Sigmoid colon (tissue), 7 donors: ENCODE measurements around the gene MCTP1. TPM values are rescaled to one million over a fixed set of nuclear protein-coding genes. Genes with fewer than 3 reads are reported as not detected.

Experiments
- DNase-seq: peaks from one replicate; pipeline ENCODE4 v3.0.0-alpha.2; 2019
- H3K27ac ChIP-seq, 4 donors: fragments of 200-600 bp; sonication (generic); one replicate each; pipeline ENCODE4 v1.5.1; 2016 to 2019; ENCODE audit warnings: mild to moderate bottlenecking in 1 of 4
- H3K27me3 ChIP-seq, 3 donors: fragments of 200-600 bp; sonication (generic); one replicate each; pipeline ENCODE4 v1.5.1; 2019; ENCODE audit warnings: mild to moderate bottlenecking in 1 of 3
- H3K36me3 ChIP-seq, 4 donors: fragments of 200-600 bp; sonication (generic); one replicate each; pipeline ENCODE4 v1.5.1; 2016 to 2019
- H3K4me1 ChIP-seq, 4 donors: fragments of 200-600 bp; sonication (generic); one replicate each; pipeline ENCODE4 v1.5.1; 2017 to 2019
- H3K4me3 ChIP-seq, 4 donors: fragments of 200-600 bp; sonication (generic); one replicate each; pipeline ENCODE4 v1.5.1; 2017 to 2019; ENCODE audit warnings: mild to moderate bottlenecking in 2 of 4, moderate library complexity in 1 of 4
- H3K9me3 ChIP-seq, 4 donors: fragments of 200-600 bp in 3 of 4; sonication (generic) in 3 of 4; one replicate each; pipeline versions ENCODE4 v1.5.1 to v1.6.1; 2013 to 2019
- CTCF ChIP-seq, 4 experiments: fragments of 450-650 bp in 3 of 4; fragments of 200-600 bp in 1 of 4; IDR thresholded peaks; one replicate each; pipeline ENCODE4 v1.5.1; 2016 to 2019; ENCODE audit warnings: antibody characterized with exemption in 4 of 4, mild to moderate bottlenecking in 3 of 4, moderate library complexity in 2 of 4
- EP300 ChIP-seq, 4 donors: sonication (generic); formaldehyde crosslinking; IDR thresholded peaks; one replicate each; pipeline ENCODE4 v1.6.1; 2017; ENCODE audit warnings: antibody characterized with exemption in 4 of 4
- POLR2A ChIP-seq, 2 donors: fragments of 450-650 bp; IDR thresholded peaks; one replicate each; pipeline ENCODE4 v1.6.1; 2016; ENCODE audit warnings: antibody characterized with exemption in 2 of 2, mild to moderate bottlenecking in 2 of 2, moderate library complexity in 2 of 2
- POLR2AphosphoS5 ChIP-seq, 4 donors: sonication (generic); formaldehyde crosslinking; IDR thresholded peaks; one replicate each; pipeline ENCODE4 v1.6.1; 2017; ENCODE audit warnings: antibody characterized with exemption in 4 of 4
- WGBS, 2 donors: extraction: QIAGEN DNeasy Blood & Tissue Kit; methylation state at CpG; one replicate each; pipeline ENCODE4 v1.1.7; 2013; 5-methylcytosine and 5-hydroxymethylcytosine counted together
- intact Hi-C: fragments of 100-400 bp; cut with DNase I; formaldehyde crosslinking; loops from one replicate; pipeline ENCODE4 v1.15.1; 2023
- polyA plus RNA-seq, 3 donors: library from polyadenylated mRNA; stranded (reverse); fragments of 200-250 nt; gene quantifications; one replicate each; pipeline ENCODE4 v1.2.3, GENCODE V29; 2013
- total RNA-seq, 4 donors: library from RNA; depleted of rRNA; stranded (reverse); fragments of >200 nt; gene quantifications; one replicate each; pipeline ENCODE4 v1.1.0, GENCODE V29; 2016
- donor health status: healthy with polysubstance abuse.
- donor health status: Bipolar disorder and iron deficiency.
- donor health status: healthy.

Gene MCTP1
- total and polyA plus RNA-seq, 7 donors, result 2.1 to 20.5 (median 12.5) TPM

- TF ChIP-seq CTCF (IDR thresholded peaks at IDR 0.05) (no peak), POLR2AphosphoS5 (IDR thresholded peaks at IDR 0.05) (no peak), EP300 (IDR thresholded peaks at IDR 0.05) (no peak), POLR2A (IDR thresholded peaks at IDR 0.05) (no peak)
- no peak for DNase-seq
- intact Hi-C loops, result no loop called here
- Histone ChIP-seq H3K36me3 (no peaks in the 10 kb centered on the region), H3K9me3 (no peaks in the 10 kb centered on the region), H3K27ac (no peak overlapping the region), H3K4me1 (no peaks in the 10 kb centered on the region), H3K27me3 (no peaks in the 10 kb centered on the region), H3K4me3 (no peak overlapping the region)
- WGBS, 2 donors, result 77 to 83% methylated on average over 3 of the region's 3 CpGs
Measured at GRCh38 chr5:94759022-94759421, 525.9 kb downstream of the MCTP1 start.

GRCh38 chr5:94754824-94755223 is 530.1 kb downstream of the MCTP1 start:
- DNase-seq, result no peak
- TF ChIP-seq POLR2AphosphoS5 (IDR thresholded peaks at IDR 0.05), result no peak
- no peak for TF ChIP-seq EP300 (IDR thresholded peaks at IDR 0.05)
- TF ChIP-seq CTCF (IDR thresholded peaks at IDR 0.05), result no peak
- TF ChIP-seq POLR2A (IDR thresholded peaks at IDR 0.05), result no peak
- WGBS, 2 donors, result 85 to 90% methylated on average over 5 of the region's 5 CpGs
- Histone ChIP-seq H3K36me3 (no peaks in the 10 kb centered on the region), H3K4me1 (no peaks in the 10 kb centered on the region), H3K27ac (no peak overlapping the region), H3K27me3 (no peaks in the 10 kb centered on the region), H3K4me3 (no peak overlapping the region), H3K9me3 (no peaks in the 10 kb centered on the region)
- intact Hi-C loops, result no loop called here

GRCh38 chr5:94751460-94751859 is 533.4 kb downstream of the MCTP1 start:
- TF ChIP-seq EP300 (IDR thresholded peaks at IDR 0.05) (no peak), POLR2AphosphoS5 (IDR thresholded peaks at IDR 0.05) (no peak), POLR2A (IDR thresholded peaks at IDR 0.05) (no peak), CTCF (IDR thresholded peaks at IDR 0.05) (no peak)

GRCh38 chr5:94750681-94751080 is 534.2 kb downstream of the MCTP1 start:
- intact Hi-C loops, result no loop called here
- 90 to 95% methylated on average over 4 of the region's 4 CpGs for WGBS, 2 donors

More at GRCh38 chr5:94751460-94751859, 533.4 kb downstream of the MCTP1 start:
- Histone ChIP-seq H3K27me3 (no peaks in the 10 kb centered on the region), H3K9me3 (no peaks in the 10 kb centered on the region), H3K4me3 (no peak overlapping the region), H3K36me3 (no peaks in the 10 kb centered on the region), H3K4me1 (no peaks in the 10 kb centered on the region), H3K27ac (no peak overlapping the region)
- no peak for DNase-seq
- WGBS, 2 donors, result 74 to 81% methylated on average over 9 of the region's 9 CpGs
- intact Hi-C loops, result no loop called here

More at GRCh38 chr5:94750681-94751080, 534.2 kb downstream of the MCTP1 start:
- TF ChIP-seq CTCF (IDR thresholded peaks at IDR 0.05) (no peak), POLR2AphosphoS5 (IDR thresholded peaks at IDR 0.05) (no peak), POLR2A (IDR thresholded peaks at IDR 0.05) (no peak), EP300 (IDR thresholded peaks at IDR 0.05) (no peak)
- no peaks in the 10 kb centered on the region for H3K4me1 ChIP-seq
- H3K36me3 ChIP-seq, result no peaks in the 10 kb centered on the region
- DNase-seq, result no peak
- no peak overlapping the region for H3K27ac ChIP-seq
- H3K27me3 ChIP-seq, result no peaks in the 10 kb centered on the region
- H3K4me3 ChIP-seq, result no peak overlapping the region
- no peaks in the 10 kb centered on the region for H3K9me3 ChIP-seq
